Measurements from ENCODE around the gene GPC4. TPM values are rescaled to one million over a fixed set of nuclear protein-coding genes. Genes with fewer than 3 reads are reported as not detected.

The GPC4 gene
- total and polyA plus RNA-seq, 2 experiments from 2014 or later: 124 to 183 TPM

- H3K27me3 Mint-ChIP-seq (ENCODE audit: insufficient read depth, low read depth, poor library complexity): peaks cover 4% of the 10 kb centered on the region
- TF ChIP-seq JUNB (IDR thresholded peaks at IDR 0.05; ENCODE audit: unreplicated experiment) (no peak), ZNF331 (CRISPR knock-in tag; IDR thresholded peaks at IDR 0.05; ENCODE audit: low read depth) (no peak), CREB1 (CRISPR knock-in tag; IDR thresholded peaks at IDR 0.05; ENCODE audit: low read depth) (no peak), POLR2AphosphoS5 (IDR thresholded peaks at IDR 0.05; ENCODE audit: low read depth) (no peak), EZH2 (IDR thresholded peaks at IDR 0.05; ENCODE audit: low read depth, unreplicated experiment) (no peak), NANOG (IDR thresholded peaks at IDR 0.05; ENCODE audit: borderline replicate concordance) (no peak), ZNF114 (CRISPR knock-in tag; IDR thresholded peaks at IDR 0.05) (no peak), EZH2phosphoT487 (IDR thresholded peaks at IDR 0.05; ENCODE audit: unreplicated experiment) (no peak), STAT1 (IDR thresholded peaks at IDR 0.05; ENCODE audit: unreplicated experiment) (no peak)
- TF ChIP-seq, protein P1, sequence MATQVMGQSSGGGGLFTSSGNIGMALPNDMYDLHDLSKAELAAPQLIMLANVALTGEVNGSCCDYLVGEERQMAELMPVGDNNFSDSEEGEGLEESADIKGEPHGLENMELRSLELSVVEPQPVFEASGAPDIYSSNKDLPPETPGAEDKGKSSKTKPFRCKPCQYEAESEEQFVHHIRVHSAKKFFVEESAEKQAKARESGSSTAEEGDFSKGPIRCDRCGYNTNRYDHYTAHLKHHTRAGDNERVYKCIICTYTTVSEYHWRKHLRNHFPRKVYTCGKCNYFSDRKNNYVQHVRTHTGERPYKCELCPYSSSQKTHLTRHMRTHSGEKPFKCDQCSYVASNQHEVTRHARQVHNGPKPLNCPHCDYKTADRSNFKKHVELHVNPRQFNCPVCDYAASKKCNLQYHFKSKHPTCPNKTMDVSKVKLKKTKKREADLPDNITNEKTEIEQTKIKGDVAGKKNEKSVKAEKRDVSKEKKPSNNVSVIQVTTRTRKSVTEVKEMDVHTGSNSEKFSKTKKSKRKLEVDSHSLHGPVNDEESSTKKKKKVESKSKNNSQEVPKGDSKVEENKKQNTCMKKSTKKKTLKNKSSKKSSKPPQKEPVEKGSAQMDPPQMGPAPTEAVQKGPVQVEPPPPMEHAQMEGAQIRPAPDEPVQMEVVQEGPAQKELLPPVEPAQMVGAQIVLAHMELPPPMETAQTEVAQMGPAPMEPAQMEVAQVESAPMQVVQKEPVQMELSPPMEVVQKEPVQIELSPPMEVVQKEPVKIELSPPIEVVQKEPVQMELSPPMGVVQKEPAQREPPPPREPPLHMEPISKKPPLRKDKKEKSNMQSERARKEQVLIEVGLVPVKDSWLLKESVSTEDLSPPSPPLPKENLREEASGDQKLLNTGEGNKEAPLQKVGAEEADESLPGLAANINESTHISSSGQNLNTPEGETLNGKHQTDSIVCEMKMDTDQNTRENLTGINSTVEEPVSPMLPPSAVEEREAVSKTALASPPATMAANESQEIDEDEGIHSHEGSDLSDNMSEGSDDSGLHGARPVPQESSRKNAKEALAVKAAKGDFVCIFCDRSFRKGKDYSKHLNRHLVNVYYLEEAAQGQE (IDR thresholded peaks at IDR 0.05; ENCODE audit: unreplicated experiment): no peak
- TF ChIP-seq, protein P2, sequence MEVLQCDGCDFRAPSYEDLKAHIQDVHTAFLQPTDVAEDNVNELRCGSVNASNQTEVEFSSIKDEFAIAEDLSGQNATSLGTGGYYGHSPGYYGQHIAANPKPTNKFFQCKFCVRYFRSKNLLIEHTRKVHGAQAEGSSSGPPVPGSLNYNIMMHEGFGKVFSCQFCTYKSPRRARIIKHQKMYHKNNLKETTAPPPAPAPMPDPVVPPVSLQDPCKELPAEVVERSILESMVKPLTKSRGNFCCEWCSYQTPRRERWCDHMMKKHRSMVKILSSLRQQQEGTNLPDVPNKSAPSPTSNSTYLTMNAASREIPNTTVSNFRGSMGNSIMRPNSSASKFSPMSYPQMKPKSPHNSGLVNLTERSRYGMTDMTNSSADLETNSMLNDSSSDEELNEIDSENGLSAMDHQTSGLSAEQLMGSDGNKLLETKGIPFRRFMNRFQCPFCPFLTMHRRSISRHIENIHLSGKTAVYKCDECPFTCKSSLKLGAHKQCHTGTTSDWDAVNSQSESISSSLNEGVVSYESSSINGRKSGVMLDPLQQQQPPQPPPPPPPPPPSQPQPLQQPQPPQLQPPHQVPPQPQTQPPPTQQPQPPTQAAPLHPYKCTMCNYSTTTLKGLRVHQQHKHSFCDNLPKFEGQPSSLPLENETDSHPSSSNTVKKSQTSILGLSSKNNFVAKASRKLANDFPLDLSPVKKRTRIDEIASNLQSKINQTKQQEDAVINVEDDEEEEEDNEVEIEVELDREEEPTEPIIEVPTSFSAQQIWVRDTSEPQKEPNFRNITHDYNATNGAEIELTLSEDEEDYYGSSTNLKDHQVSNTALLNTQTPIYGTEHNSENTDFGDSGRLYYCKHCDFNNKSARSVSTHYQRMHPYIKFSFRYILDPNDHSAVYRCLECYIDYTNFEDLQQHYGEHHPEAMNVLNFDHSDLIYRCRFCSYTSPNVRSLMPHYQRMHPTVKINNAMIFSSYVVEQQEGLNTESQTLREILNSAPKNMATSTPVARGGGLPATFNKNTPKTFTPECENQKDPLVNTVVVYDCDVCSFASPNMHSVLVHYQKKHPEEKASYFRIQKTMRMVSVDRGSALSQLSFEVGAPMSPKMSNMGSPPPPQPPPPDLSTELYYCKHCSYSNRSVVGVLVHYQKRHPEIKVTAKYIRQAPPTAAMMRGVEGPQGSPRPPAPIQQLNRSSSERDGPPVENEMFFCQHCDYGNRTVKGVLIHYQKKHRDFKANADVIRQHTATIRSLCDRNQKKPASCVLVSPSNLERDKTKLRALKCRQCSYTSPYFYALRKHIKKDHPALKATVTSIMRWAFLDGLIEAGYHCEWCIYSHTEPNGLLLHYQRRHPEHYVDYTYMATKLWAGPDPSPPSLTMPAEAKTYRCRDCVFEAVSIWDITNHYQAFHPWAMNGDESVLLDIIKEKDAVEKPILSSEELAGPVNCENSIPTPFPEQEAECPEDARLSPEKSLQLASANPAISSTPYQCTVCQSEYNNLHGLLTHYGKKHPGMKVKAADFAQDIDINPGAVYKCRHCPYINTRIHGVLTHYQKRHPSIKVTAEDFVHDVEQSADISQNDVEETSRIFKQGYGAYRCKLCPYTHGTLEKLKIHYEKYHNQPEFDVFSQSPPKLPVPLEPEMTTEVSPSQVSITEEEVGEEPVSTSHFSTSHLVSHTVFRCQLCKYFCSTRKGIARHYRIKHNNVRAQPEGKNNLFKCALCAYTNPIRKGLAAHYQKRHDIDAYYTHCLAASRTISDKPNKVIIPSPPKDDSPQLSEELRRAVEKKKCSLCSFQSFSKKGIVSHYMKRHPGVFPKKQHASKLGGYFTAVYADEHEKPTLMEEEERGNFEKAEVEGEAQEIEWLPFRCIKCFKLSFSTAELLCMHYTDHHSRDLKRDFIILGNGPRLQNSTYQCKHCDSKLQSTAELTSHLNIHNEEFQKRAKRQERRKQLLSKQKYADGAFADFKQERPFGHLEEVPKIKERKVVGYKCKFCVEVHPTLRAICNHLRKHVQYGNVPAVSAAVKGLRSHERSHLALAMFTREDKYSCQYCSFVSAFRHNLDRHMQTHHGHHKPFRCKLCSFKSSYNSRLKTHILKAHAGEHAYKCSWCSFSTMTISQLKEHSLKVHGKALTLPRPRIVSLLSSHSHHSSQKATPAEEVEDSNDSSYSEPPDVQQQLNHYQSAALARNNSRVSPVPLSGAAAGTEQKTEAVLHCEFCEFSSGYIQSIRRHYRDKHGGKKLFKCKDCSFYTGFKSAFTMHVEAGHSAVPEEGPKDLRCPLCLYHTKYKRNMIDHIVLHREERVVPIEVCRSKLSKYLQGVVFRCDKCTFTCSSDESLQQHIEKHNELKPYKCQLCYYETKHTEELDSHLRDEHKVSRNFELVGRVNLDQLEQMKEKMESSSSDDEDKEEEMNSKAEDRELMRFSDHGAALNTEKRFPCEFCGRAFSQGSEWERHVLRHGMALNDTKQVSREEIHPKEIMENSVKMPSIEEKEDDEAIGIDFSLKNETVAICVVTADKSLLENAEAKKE (CRISPR knock-in tag; IDR thresholded peaks at IDR 0.05): no peak
- TF ChIP-seq, protein P3, sequence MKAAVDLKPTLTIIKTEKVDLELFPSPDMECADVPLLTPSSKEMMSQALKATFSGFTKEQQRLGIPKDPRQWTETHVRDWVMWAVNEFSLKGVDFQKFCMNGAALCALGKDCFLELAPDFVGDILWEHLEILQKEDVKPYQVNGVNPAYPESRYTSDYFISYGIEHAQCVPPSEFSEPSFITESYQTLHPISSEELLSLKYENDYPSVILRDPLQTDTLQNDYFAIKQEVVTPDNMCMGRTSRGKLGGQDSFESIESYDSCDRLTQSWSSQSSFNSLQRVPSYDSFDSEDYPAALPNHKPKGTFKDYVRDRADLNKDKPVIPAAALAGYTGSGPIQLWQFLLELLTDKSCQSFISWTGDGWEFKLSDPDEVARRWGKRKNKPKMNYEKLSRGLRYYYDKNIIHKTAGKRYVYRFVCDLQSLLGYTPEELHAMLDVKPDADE (IDR thresholded peaks at IDR 0.05): no peak
- TF ChIP-seq, protein P4, sequence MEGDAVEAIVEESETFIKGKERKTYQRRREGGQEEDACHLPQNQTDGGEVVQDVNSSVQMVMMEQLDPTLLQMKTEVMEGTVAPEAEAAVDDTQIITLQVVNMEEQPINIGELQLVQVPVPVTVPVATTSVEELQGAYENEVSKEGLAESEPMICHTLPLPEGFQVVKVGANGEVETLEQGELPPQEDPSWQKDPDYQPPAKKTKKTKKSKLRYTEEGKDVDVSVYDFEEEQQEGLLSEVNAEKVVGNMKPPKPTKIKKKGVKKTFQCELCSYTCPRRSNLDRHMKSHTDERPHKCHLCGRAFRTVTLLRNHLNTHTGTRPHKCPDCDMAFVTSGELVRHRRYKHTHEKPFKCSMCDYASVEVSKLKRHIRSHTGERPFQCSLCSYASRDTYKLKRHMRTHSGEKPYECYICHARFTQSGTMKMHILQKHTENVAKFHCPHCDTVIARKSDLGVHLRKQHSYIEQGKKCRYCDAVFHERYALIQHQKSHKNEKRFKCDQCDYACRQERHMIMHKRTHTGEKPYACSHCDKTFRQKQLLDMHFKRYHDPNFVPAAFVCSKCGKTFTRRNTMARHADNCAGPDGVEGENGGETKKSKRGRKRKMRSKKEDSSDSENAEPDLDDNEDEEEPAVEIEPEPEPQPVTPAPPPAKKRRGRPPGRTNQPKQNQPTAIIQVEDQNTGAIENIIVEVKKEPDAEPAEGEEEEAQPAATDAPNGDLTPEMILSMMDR (conservative IDR thresholded peaks at IDR 0.05; ENCODE audit: low read depth in 2 of 2): no peak
- no peaks in the 10 kb centered on the region; the same call in 2 of the 3 replicates for H3K36me3 Mint-ChIP-seq (ENCODE audit: low read depth)
- DNase-seq (ENCODE audit: low spot score): no peak
- Histone ChIP-seq H3K27me3 (ENCODE audit: insufficient read depth) (no peaks in the 10 kb centered on the region), H3K27ac (ENCODE audit: low read depth) (no peak overlapping the region), H3K4me1 (ENCODE audit: insufficient read depth) (peaks cover 65% of the 10 kb centered on the region), H3K79me2 (replicated peaks; ENCODE audit: insufficient read depth) (peaks cover 100% of the 10 kb centered on the region), H2AFZ (no peak overlapping the region), H3K4me3 (no peak overlapping the region), H3K4me2 (no peak overlapping the region), H3K9me2 (ENCODE audit: insufficient read depth) (no peaks in the 10 kb centered on the region), H3K36me3 (ENCODE audit: insufficient read depth) (no peaks in the 10 kb centered on the region), H3F3A (replicated peaks; ENCODE audit: low read depth) (no peaks in the 10 kb centered on the region), H4K20me1 (replicated peaks; ENCODE audit: insufficient read depth) (peaks cover 51% of the 10 kb centered on the region)
- peaks cover 61% of the 10 kb centered on the region for H3K4me1 Mint-ChIP-seq
- no peak overlapping the region for H3K4me3 Mint-ChIP-seq
- no peaks in the 10 kb centered on the region for H3K9me3 Mint-ChIP-seq
- no peak for ATAC-seq
- H3K27ac Mint-ChIP-seq: no peak overlapping the region
These were observed 49.2 kb downstream of the GPC4 start for GRCh38 chrX:133365871-133366611.

Data from GM23338 (cell line).